H1 (cell line): ENCODE measurements around the gene EPHA4. TPM values are rescaled to one million over a fixed set of nuclear protein-coding genes. Genes with fewer than 3 reads are reported as not detected.

Experiments used
- BCL11A ChIP-seq, 2 experiments: IDR thresholded peaks; one replicate each; pipeline ENCODE4 v1.6.1; 2011; ENCODE audit warnings: low read depth in 2 of 2, low read length in 2 of 2, mild to moderate bottlenecking in 2 of 2
- EP300 ChIP-seq, 2 experiments: IDR thresholded peaks; 1 replicate in 1 of 2; 2 replicates in 1 of 2; pipeline ENCODE4 v1.6.1; 2011 to 2012; ENCODE audit warnings: low read depth in 2 of 2, low read length in 2 of 2, mild to moderate bottlenecking in 2 of 2, borderline replicate concordance in 1 of 2, inconsistent platforms in 1 of 2, moderate library complexity in 1 of 2
- NANOG ChIP-seq: IDR thresholded peaks from 2 replicates; pipeline ENCODE4 v1.6.1; 2011; ENCODE audit warnings: low read length, low read depth, mild to moderate bottlenecking, inconsistent platforms; ENCODE audit not compliant: insufficient read depth, poor library complexity, severe bottlenecking
- SUZ12 ChIP-seq: fragments of 200-600 bp; sonication (generic); IDR thresholded peaks from 2 replicates; pipeline ENCODE4 v1.6.1; 2012; ENCODE audit warnings: mild to moderate bottlenecking, inconsistent platforms, low read length, moderate library complexity, mixed read lengths
- polyA plus RNA-seq, 7 experiments: library from polyadenylated mRNA; depleted of rRNA in 3 of 7; stranded (reverse) in 5 of 7; unstranded in 2 of 7; fragments of >200 nt in 5 of 7; fragments of 200-250 nt in 2 of 7; gene quantifications; 1 replicate in 5 of 7; 2 replicates in 1 of 7; 4 replicates in 1 of 7; pipeline versions ENCODE4 v1.2.1 to v1.2.3, GENCODE V29; 2011 to 2013; ENCODE audit warnings: missing spikeins in 2 of 7, mixed read lengths in 2 of 7
- total RNA-seq: library from RNA; stranded (reverse); fragmentation: NEBNext Ultra II Directional; extraction: Animal tissue kit (Norgen Biotek cat#: 25700); gene quantifications from 2 replicates; pipeline ENCODE4 v1.2.1, GENCODE V29; 2021

EPHA4 gene
- total and polyA plus RNA-seq, 2 of the 8 experiments (the other 6 are each of a cell fraction or from before 2014, with no cell fraction given), result 4.3 to 5.7 TPM

DNA sequence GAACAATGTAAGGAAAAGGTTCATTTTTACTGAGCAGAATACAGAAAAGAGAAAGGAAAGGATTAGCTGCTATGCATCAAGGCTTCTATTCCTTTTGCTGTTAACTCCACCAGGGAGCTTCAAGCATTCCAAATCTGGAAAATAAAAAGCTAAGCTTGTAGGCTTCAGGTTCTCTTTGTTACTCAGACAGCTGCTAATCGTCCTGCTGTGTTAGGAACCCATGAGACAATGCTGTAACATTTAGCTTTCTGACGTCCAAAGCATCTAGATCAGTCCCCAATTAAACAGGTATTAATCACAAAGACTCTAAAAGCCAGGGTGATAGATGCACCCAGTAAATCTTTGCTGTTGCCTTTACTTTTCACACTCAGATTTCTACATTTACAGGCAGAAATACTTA, 103.8 kb downstream of the EPHA4 start (continued):
- TF ChIP-seq EP300 (IDR thresholded peaks at IDR 0.05; ENCODE audit: borderline replicate concordance in 1 of 2, low read depth in 2 of 2, low read length in 2 of 2) (peak in 1 of 2 experiments; percentile 94; a peak in 2 of 3 replicates), BCL11A (IDR thresholded peaks at IDR 0.05; ENCODE audit: low read depth in 2 of 2, low read length in 2 of 2) (peak in 1 of 2 experiments; percentile 17), NANOG (peak; percentile 99), SUZ12 (no peak)
